Measurements from ENCODE around the gene ERP27.

Gene ERP27

DNA sequence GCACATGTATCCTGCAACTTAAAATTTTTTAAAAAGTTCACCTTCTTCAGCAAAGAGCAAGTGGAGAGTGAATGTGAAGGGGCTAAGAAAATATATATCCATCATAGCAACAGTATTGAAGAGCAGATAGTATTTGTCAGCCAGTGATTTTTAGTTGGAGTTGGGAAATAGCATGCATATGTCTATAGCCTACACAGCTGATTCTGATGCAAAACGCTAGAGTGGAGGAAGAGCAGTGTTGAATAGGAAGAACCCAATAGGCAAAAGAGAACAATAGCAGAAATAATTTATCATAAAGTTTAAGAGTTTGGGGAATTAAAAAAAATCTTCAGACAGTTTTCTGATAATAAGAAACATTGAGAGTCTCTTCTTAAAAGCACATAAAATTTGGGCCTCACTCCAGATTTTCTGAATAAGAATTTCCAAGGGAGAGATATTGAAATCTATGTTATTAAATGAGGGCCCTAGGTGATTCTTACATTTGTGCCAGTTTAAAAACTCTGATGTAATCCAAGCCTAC, 46.5 kb upstream of the ERP27 start:
- CTCF ChIA-PET = interaction anchor here (0.6 to 0.7 kb wide), 3 partner anchors 48 to 341 kb away, joined by 3 to 4 read pairs (median 3); no protein-coding TSS in a partner anchor
- Histone ChIP-seq H3K4me3 (ENCODE audit: low read depth, low read length) (no peak overlapping the region), H3K36me3 (ENCODE audit: control insufficient read depth in 2 of 2, insufficient read depth in 1 of 2, low read length in 2 of 2) (no peaks in the 10 kb centered on the region), H3K9me3 (ENCODE audit: control insufficient read depth, insufficient read depth, low read depth, low read length) (no peaks in the 10 kb centered on the region), H3K4me1 (ENCODE audit: control insufficient read depth, insufficient read depth, low read length) (no peaks in the 10 kb centered on the region), H3K27ac (ENCODE audit: extremely low read depth, low read depth, low read length) (no peak overlapping the region)
- no peak for TF ChIP-seq ZNF624 (tag by site-specific recombination; IDR thresholded peaks at IDR 0.05)
- TF ChIP-seq ZNF18 (tag by site-specific recombination; IDR thresholded peaks at IDR 0.05) = no peak
- no peak for TF ChIP-seq ZSCAN16 (tag by site-specific recombination; IDR thresholded peaks at IDR 0.05)
- TF ChIP-seq ZNF248 (tag by site-specific recombination; IDR thresholded peaks at IDR 0.05) = no peak
- no peak for TF ChIP-seq ZBTB26 (tag by site-specific recombination; optimal IDR thresholded peaks at IDR 0.05)
- no peak for TF ChIP-seq ZNF571 (tag by site-specific recombination; IDR thresholded peaks at IDR 0.05)
- TF ChIP-seq ZNF621 (tag by site-specific recombination; IDR thresholded peaks at IDR 0.05) = no peak
- TF ChIP-seq EGR2 (tag by site-specific recombination; IDR thresholded peaks at IDR 0.05; ENCODE audit: low read depth) = no peak
- TF ChIP-seq ZXDB (tag by site-specific recombination; IDR thresholded peaks at IDR 0.05) = no peak
- no peak for TF ChIP-seq ZNF707 (tag by site-specific recombination; IDR thresholded peaks at IDR 0.05)
- TF ChIP-seq ZNF148 (tag by site-specific recombination; IDR thresholded peaks at IDR 0.05; ENCODE audit: borderline replicate concordance) = no peak
- no peak for TF ChIP-seq ZBTB6 (tag by site-specific recombination; IDR thresholded peaks at IDR 0.05)
- POLR2A ChIA-PET = no interaction called here

- H3K27ac ChIP-seq (ENCODE audit: extremely low read depth, low read depth, low read length) = no peak overlapping the region
- no peaks in the 10 kb centered on the region for H3K36me3 ChIP-seq (ENCODE audit: control insufficient read depth in 2 of 2, insufficient read depth in 1 of 2, low read length in 2 of 2)
- no peaks in the 10 kb centered on the region for H3K9me3 ChIP-seq (ENCODE audit: control insufficient read depth, insufficient read depth, low read depth, low read length)
- no peak overlapping the region for H3K4me3 ChIP-seq (ENCODE audit: low read depth, low read length)
- ChIA-PET CTCF (interaction anchor here (0.5 kb wide), 1 partner anchor 11 kb away, joined by 3 read pairs; no protein-coding TSS in a partner anchor), POLR2A (no interaction called here)
- no peaks in the 10 kb centered on the region for H3K4me1 ChIP-seq (ENCODE audit: control insufficient read depth, insufficient read depth, low read length)
- TF ChIP-seq ZNF529 (tag by site-specific recombination; IDR thresholded peaks at IDR 0.05; ENCODE audit: insufficient replicate concordance) (no peak), ZNF214 (tag by site-specific recombination; IDR thresholded peaks at IDR 0.05; ENCODE audit: borderline replicate concordance) (no peak), KLF9 (tag by site-specific recombination; IDR thresholded peaks at IDR 0.05; ENCODE audit: low read depth) (no peak), ZNF24 (tag by site-specific recombination; IDR thresholded peaks at IDR 0.05) (no peak), ZNF10 (tag by site-specific recombination; IDR thresholded peaks at IDR 0.05) (no peak), ZSCAN23 (tag by site-specific recombination; IDR thresholded peaks at IDR 0.05) (no peak), ZNF2 (tag by site-specific recombination; IDR thresholded peaks at IDR 0.05) (no peak), ZXDB (tag by site-specific recombination; IDR thresholded peaks at IDR 0.05) (no peak), ZNF623 (tag by site-specific recombination; IDR thresholded peaks at IDR 0.05) (no peak), ZBTB21 (tag by site-specific recombination; IDR thresholded peaks at IDR 0.05) (no peak), PBX3 (CRISPR knock-in tag; IDR thresholded peaks at IDR 0.05) (no peak), ZNF791 (tag by site-specific recombination; IDR thresholded peaks at IDR 0.05) (no peak), ZNF132 (tag by site-specific recombination; IDR thresholded peaks at IDR 0.05; ENCODE audit: borderline replicate concordance) (no peak), ZNF394 (tag by site-specific recombination; IDR thresholded peaks at IDR 0.05; ENCODE audit: borderline replicate concordance) (no peak)
- TF ChIP-seq, protein P1, sequence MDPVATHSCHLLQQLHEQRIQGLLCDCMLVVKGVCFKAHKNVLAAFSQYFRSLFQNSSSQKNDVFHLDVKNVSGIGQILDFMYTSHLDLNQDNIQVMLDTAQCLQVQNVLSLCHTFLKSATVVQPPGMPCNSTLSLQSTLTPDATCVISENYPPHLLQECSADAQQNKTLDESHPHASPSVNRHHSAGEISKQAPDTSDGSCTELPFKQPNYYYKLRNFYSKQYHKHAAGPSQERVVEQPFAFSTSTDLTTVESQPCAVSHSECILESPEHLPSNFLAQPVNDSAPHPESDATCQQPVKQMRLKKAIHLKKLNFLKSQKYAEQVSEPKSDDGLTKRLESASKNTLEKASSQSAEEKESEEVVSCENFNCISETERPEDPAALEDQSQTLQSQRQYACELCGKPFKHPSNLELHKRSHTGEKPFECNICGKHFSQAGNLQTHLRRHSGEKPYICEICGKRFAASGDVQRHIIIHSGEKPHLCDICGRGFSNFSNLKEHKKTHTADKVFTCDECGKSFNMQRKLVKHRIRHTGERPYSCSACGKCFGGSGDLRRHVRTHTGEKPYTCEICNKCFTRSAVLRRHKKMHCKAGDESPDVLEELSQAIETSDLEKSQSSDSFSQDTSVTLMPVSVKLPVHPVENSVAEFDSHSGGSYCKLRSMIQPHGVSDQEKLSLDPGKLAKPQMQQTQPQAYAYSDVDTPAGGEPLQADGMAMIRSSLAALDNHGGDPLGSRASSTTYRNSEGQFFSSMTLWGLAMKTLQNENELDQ (tag by site-specific recombination; IDR thresholded peaks at IDR 0.05; ENCODE audit: low read depth) = no peak
Observed at GRCh38 chr12:14984036-14984435, 45.7 kb upstream of the ERP27 start.

All from HEK293 (cell line).